Liver (tissue), 9 donors: ENCODE measurements around the gene KRT32. TPM values are rescaled to one million over a fixed set of nuclear protein-coding genes. Genes with fewer than 3 reads are reported as not detected.

Source experiments
- DNase-seq: peaks from one replicate; pipeline ENCODE4 v3.0.0-alpha.2; 2017; ENCODE audit warnings: low spot score
- H3K27ac ChIP-seq, 2 donors: one replicate each; pipeline ENCODE4 v1.7.0; 2013; ENCODE audit warnings: inconsistent platforms in 2 of 2, low read length in 2 of 2, control low read depth in 1 of 2, low read depth in 1 of 2, mild to moderate bottlenecking in 1 of 2
- H3K27me3 ChIP-seq, 4 donors: one replicate each; pipeline versions ENCODE4 v1.6.1 to v1.7.0; 2013; ENCODE audit warnings: low read length in 3 of 4, inconsistent platforms in 1 of 4, mild to moderate bottlenecking in 1 of 4, moderate library complexity in 1 of 4; ENCODE audit not compliant: control insufficient read depth in 4 of 4, insufficient read depth in 4 of 4
- H3K36me3 ChIP-seq, 4 donors: one replicate each; pipeline versions ENCODE4 v1.6.1 to v1.7.0; 2013; ENCODE audit warnings: low read length in 3 of 4, mild to moderate bottlenecking in 3 of 4, low read depth in 1 of 4, moderate library complexity in 1 of 4; ENCODE audit not compliant: control insufficient read depth in 4 of 4, insufficient read depth in 3 of 4
- H3K4me1 ChIP-seq, 4 donors: one replicate each; pipeline versions ENCODE4 v1.6.1 to v1.7.0; 2013; ENCODE audit warnings: low read length in 3 of 4, mild to moderate bottlenecking in 3 of 4, moderate library complexity in 1 of 4; ENCODE audit not compliant: control insufficient read depth in 4 of 4, insufficient read depth in 4 of 4
- H3K4me3 ChIP-seq, 3 donors: one replicate each; pipeline versions ENCODE4 v1.6.1 to v1.7.0; 2013; ENCODE audit warnings: low read length in 3 of 3, control low read depth in 1 of 3, low read depth in 1 of 3, mild to moderate bottlenecking in 1 of 3
- H3K9ac ChIP-seq, 2 donors: one replicate each; pipeline ENCODE4 v1.7.0; 2013; ENCODE audit warnings: low read length in 2 of 2, mild to moderate bottlenecking in 2 of 2, moderate library complexity in 2 of 2, control low read depth in 1 of 2, low read depth in 1 of 2
- H3K9me3 ChIP-seq, 4 donors: one replicate each; pipeline versions ENCODE4 v1.6.1 to v1.7.0; 2013; ENCODE audit warnings: low read length in 3 of 4; ENCODE audit not compliant: control insufficient read depth in 4 of 4
- ATF3 ChIP-seq: IDR thresholded peaks from 2 replicates; pipeline ENCODE4 v1.6.1; 2016; ENCODE audit warnings: antibody characterized with exemption
- EGR1 ChIP-seq, 2 donors: IDR thresholded peaks; 2 replicates each; pipeline ENCODE4 v1.6.1; 2016 to 2018; ENCODE audit warnings: antibody characterized with exemption in 2 of 2, low read depth in 2 of 2
- FOXA1 ChIP-seq: IDR thresholded peaks from 2 replicates; pipeline ENCODE4 v1.6.1; 2016; ENCODE audit warnings: antibody characterized with exemption
- FOXA2 ChIP-seq: IDR thresholded peaks from 2 replicates; pipeline ENCODE4 v1.6.1; 2016; ENCODE audit warnings: antibody characterized with exemption
- GABPA ChIP-seq, 2 donors: IDR thresholded peaks in 1 of 2; conservative IDR thresholded peaks in 1 of 2; 2 replicates each; pipeline ENCODE4 v1.6.1; 2016; ENCODE audit warnings: antibody characterized with exemption in 2 of 2, mild to moderate bottlenecking in 1 of 2, moderate library complexity in 1 of 2
- HNF4A ChIP-seq, 2 donors: conservative IDR thresholded peaks; 2 replicates each; pipeline ENCODE4 v1.6.1; 2016; ENCODE audit warnings: antibody characterized with exemption in 2 of 2, mild to moderate bottlenecking in 2 of 2
- HNF4G ChIP-seq: IDR thresholded peaks from 2 replicates; pipeline ENCODE4 v1.6.1; 2016; ENCODE audit warnings: antibody characterized with exemption
- JUND ChIP-seq, 2 donors: IDR thresholded peaks; 2 replicates each; pipeline ENCODE4 v1.6.1; 2016; ENCODE audit warnings: antibody characterized with exemption in 2 of 2
- NR2F2 ChIP-seq: IDR thresholded peaks from 2 replicates; pipeline ENCODE4 v1.6.1; 2016; ENCODE audit warnings: antibody characterized with exemption
- RAD21 ChIP-seq, 2 donors: IDR thresholded peaks; 2 replicates each; pipeline ENCODE4 v1.6.1; 2016; ENCODE audit warnings: antibody characterized with exemption in 2 of 2, mild to moderate bottlenecking in 2 of 2
- REST ChIP-seq: IDR thresholded peaks from 2 replicates; pipeline ENCODE4 v1.6.1; 2016; ENCODE audit warnings: antibody characterized with exemption, mild to moderate bottlenecking
- RXRA ChIP-seq, 2 donors: IDR thresholded peaks; 2 replicates each; pipeline ENCODE4 v1.6.1; 2017 to 2018; ENCODE audit warnings: antibody characterized with exemption in 2 of 2, mild to moderate bottlenecking in 1 of 2
- SP1 ChIP-seq: IDR thresholded peaks from 2 replicates; pipeline ENCODE4 v1.6.1; 2018; ENCODE audit warnings: antibody characterized with exemption, mild to moderate bottlenecking
- TAF1 ChIP-seq: conservative IDR thresholded peaks from 2 replicates; pipeline ENCODE4 v1.6.1; 2016; ENCODE audit warnings: antibody characterized with exemption, mild to moderate bottlenecking
- YY1 ChIP-seq: IDR thresholded peaks from 2 replicates; pipeline ENCODE4 v1.6.1; 2016; ENCODE audit warnings: antibody characterized with exemption, mild to moderate bottlenecking
- WGBS: extraction: QIAGEN DNeasy Blood & Tissue Kit; methylation state at CpG from one replicate; pipeline ENCODE4 v1.1.7; 2013; 5-methylcytosine and 5-hydroxymethylcytosine counted together
- polyA plus RNA-seq, 2 donors: library from polyadenylated mRNA; stranded (reverse) in 1 of 2; unstranded in 1 of 2; fragments of 200-250 nt in 1 of 2; fragments of >200 nt in 1 of 2; fragmentation: Nextera tagmentation in 1 of 2; extraction: Ambion mirVana in 1 of 2; gene quantifications; one replicate each; pipeline versions ENCODE4 v1.2.1 to v1.2.3, GENCODE V29; 2013 to 2015
- total RNA-seq, 2 donors: library from RNA; depleted of rRNA; stranded (reverse); fragments of >200 nt; gene quantifications; one replicate each; pipeline ENCODE4 v1.2.3, GENCODE V29; 2014
- TF ChIP-seq, protein P1 (sequence below): IDR thresholded peaks from 2 replicates; pipeline ENCODE4 v1.6.1; 2016; ENCODE audit warnings: antibody characterized with exemption
- TF ChIP-seq, protein P2 (sequence below): fragments of 150-350 bp; IDR thresholded peaks from 2 replicates; pipeline ENCODE4 v1.5.1; 2017; ENCODE audit warnings: improper control_type of control experiment, low read depth, low read length; ENCODE audit not compliant: missing input control
- TF ChIP-seq, protein P3 (sequence below): IDR thresholded peaks from 2 replicates; pipeline ENCODE4 v1.6.1; 2016; ENCODE audit warnings: antibody characterized with exemption
- donor health status: healthy.
- donor health status: healthy.
- donor health status: healthy.
- donor health status: healthy.
- donor health status: healthy.

The KRT32 gene
- total and polyA plus RNA-seq, 4 donors, result not detected

GRCh38 chr17:41476866-41477815 is 10.0 kb upstream of the KRT32 start:
- Histone ChIP-seq H3K9ac (no peak overlapping the region), H3K36me3 (no peaks in the 10 kb centered on the region), H3K4me3 (no peak overlapping the region), H3K9me3 (no peaks in the 10 kb centered on the region), H3K27ac (no peak overlapping the region), H3K4me1 (no peaks in the 10 kb centered on the region), H3K27me3 (no peaks in the 10 kb centered on the region)
- DNase-seq, result no peak
- WGBS, result 89% methylated on average over 22 of the region's 22 CpGs
- TF ChIP-seq, protein P1, sequence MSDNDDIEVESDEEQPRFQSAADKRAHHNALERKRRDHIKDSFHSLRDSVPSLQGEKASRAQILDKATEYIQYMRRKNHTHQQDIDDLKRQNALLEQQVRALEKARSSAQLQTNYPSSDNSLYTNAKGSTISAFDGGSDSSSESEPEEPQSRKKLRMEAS, result no peak
- TF ChIP-seq RAD21 (IDR thresholded peaks at IDR 0.05) (no peak), JUND (IDR thresholded peaks at IDR 0.05) (no peak), EGR1 (IDR thresholded peaks at IDR 0.05; ENCODE audit: low read depth in 2 of 2) (no peak), SP1 (no peak), ATF3 (no peak), HNF4G (no peak), GABPA (IDR thresholded peaks at IDR 0.05 in 1 of 2, conservative IDR thresholded peaks at IDR 0.05 in 1 of 2) (no peak), FOXA1 (no peak), HNF4A (conservative IDR thresholded peaks at IDR 0.05) (no peak), RXRA (IDR thresholded peaks at IDR 0.05) (no peak), NR2F2 (no peak), FOXA2 (no peak), TAF1 (no peak)
- TF ChIP-seq, protein P2, sequence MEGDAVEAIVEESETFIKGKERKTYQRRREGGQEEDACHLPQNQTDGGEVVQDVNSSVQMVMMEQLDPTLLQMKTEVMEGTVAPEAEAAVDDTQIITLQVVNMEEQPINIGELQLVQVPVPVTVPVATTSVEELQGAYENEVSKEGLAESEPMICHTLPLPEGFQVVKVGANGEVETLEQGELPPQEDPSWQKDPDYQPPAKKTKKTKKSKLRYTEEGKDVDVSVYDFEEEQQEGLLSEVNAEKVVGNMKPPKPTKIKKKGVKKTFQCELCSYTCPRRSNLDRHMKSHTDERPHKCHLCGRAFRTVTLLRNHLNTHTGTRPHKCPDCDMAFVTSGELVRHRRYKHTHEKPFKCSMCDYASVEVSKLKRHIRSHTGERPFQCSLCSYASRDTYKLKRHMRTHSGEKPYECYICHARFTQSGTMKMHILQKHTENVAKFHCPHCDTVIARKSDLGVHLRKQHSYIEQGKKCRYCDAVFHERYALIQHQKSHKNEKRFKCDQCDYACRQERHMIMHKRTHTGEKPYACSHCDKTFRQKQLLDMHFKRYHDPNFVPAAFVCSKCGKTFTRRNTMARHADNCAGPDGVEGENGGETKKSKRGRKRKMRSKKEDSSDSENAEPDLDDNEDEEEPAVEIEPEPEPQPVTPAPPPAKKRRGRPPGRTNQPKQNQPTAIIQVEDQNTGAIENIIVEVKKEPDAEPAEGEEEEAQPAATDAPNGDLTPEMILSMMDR, result no peak
- TF ChIP-seq, protein P3, sequence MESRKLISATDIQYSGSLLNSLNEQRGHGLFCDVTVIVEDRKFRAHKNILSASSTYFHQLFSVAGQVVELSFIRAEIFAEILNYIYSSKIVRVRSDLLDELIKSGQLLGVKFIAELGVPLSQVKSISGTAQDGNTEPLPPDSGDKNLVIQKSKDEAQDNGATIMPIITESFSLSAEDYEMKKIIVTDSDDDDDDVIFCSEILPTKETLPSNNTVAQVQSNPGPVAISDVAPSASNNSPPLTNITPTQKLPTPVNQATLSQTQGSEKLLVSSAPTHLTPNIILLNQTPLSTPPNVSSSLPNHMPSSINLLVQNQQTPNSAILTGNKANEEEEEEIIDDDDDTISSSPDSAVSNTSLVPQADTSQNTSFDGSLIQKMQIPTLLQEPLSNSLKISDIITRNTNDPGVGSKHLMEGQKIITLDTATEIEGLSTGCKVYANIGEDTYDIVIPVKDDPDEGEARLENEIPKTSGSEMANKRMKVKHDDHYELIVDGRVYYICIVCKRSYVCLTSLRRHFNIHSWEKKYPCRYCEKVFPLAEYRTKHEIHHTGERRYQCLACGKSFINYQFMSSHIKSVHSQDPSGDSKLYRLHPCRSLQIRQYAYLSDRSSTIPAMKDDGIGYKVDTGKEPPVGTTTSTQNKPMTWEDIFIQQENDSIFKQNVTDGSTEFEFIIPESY, result no peak

GRCh38 chr17:41475421-41475820 is 8.2 kb upstream of the KRT32 start:
- Histone ChIP-seq H3K4me3 (no peak overlapping the region), H3K9ac (no peak overlapping the region), H3K27ac (no peak overlapping the region), H3K9me3 (peaks cover 0 to 4% (median 0%) of the 10 kb centered on the region in 4 donors), H3K4me1 (no peaks in the 10 kb centered on the region), H3K36me3 (no peaks in the 10 kb centered on the region), H3K27me3 (no peaks in the 10 kb centered on the region)
- TF ChIP-seq EGR1 (IDR thresholded peaks at IDR 0.05; ENCODE audit: low read depth in 2 of 2) (no peak), YY1 (no peak), REST (no peak), FOXA2 (no peak), NR2F2 (no peak), ATF3 (no peak), FOXA1 (no peak), HNF4G (no peak), TAF1 (no peak)
- TF ChIP-seq, protein P2, result no peak
- TF ChIP-seq, protein P1, result no peak
- 95% methylated on average over 4 of the region's 4 CpGs for WGBS
- DNase-seq, result no peak
